T-helper 1 cell (primary cell): ENCODE measurements around the gene LEPROT.
A peak's percentile ranks its signal among the peaks of the same experiment; 100 is the strongest.
"Not testable (repeated sequence)": the region's sequence is repeated elsewhere in the genome, so short reads cannot be mapped to it uniquely, and the experiment has no call there.

ENCODE experiments used
- DNase-seq, 5 donors: peaks; one replicate each; pipeline ENCODE4 v3.0.0-alpha.2; 2012 to 2020

The LEPROT gene

DNA sequence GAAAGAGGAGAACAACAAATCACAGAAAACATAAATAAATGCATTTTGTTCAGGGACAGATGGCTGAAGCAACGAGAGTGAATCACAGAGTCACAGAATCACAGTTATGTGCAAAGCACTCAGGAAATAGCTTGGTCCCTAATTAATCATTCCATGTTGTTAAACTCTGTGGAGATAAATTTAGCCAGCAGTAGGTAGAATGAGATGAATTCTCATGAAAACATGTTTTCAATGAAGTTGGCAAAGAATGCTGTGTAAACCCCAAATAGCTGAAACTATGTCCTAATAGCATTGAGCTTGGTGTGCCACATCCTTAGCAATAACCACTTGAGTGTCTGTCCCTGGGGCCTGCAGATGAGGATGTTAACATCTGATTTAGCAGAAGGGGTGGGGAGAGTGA is 20.4 kb downstream of the LEPROT start:
- no peak for DNase-seq

DNA sequence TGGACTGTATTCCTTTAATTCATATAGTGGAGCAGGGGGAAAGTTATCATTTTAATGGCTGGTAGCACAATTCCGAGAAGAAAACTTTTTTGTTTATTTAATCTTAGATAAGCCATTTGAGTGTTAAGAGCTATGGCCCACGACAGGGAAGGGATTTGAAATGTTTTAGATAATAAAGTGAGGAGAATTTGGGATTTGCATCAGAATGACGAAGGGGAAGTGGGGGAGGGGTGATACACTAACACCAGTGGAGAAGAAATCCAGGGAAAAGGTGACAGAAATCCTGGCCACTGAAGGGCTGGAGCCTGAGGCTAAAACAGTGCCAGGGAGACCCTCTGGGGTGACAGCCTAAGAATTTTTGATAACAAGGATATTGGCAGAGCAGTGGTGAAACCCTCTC is 21.0 kb downstream of the LEPROT start:
- DNase-seq: no peak

DNA sequence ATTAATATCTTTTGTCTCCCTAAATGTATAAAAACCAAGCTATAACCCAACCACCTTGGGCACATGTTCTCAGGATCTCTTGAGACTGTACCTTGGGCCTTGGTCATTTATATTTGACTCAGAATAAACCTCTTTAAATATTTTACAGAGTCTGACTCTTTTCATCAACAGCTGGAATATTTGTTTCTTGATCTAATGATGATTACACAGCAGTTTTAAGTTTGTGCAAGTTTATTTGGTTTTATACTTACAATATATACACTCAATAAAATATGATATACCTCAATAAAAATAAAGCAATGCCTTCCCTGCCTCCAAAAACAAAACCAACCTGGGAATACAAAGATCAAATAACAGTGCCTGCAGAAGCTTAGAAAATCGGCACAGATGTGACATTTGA is 22.0 kb downstream of the LEPROT start:
- DNase-seq: no peak

DNA sequence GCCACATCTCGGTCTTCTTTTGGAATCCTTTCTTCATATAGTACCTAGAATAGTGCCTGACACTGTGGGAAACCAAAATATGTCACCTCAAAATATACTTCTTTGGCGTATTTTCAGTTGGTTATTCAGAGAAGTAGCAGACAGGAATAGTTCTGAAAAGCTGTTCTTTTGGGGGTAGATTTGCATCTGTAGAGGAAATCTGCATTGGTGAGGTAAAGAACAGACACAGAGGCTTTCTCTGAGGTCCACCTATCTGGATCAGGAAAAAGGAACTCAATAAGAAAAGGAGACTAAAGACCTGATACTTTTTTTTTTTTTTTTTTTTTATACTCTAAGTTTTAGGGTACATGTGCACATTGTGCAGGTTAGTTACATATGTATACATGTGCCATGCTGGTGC is 23.2 kb downstream of the LEPROT start:
- DNase-seq: no peak

DNA sequence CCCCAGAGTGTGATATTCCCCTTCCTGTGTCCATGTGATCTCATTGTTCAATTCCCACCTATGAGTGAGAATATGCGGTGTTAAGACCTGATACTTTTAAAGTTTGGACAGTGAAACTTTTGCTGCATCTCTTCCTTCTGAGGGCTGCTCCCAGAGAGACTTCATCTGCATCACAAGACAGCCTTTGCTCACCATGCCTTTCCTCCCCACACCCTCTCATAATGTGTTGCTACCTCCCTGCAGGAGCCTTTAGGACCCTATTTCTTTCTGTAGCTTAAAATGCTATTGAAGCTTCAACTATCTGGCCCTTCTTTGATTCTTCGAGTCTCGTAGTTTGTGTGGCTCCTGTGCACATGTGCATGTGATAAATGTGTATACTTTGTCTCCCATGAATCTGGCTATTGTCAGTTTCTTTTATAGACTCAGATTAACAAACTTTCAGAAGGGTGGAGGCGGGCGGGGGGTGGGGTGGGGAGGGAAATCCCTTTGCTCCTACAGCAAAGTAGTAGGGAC is 23.7 kb downstream of the LEPROT start:
- DNase-seq: no peak

DNA sequence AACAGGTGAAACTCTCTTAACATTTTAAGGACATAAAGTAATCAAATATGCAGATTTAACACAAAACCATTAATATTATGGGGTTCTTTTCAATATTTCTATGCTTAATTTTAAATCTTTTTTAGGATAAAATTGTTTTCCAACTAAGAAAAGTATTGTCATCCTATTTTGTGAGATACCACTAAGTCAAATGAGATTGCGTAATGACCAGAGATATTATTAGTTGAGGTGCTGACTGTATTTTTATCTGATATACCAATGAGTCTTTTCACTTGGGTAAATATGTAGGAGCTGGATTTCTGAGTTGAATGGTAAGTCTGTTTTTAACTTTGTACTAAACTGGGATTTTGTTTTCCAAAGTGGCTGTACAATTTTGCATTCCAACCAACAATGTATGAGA is 25.4 kb downstream of the LEPROT start:
- DNase-seq: no peak

DNA sequence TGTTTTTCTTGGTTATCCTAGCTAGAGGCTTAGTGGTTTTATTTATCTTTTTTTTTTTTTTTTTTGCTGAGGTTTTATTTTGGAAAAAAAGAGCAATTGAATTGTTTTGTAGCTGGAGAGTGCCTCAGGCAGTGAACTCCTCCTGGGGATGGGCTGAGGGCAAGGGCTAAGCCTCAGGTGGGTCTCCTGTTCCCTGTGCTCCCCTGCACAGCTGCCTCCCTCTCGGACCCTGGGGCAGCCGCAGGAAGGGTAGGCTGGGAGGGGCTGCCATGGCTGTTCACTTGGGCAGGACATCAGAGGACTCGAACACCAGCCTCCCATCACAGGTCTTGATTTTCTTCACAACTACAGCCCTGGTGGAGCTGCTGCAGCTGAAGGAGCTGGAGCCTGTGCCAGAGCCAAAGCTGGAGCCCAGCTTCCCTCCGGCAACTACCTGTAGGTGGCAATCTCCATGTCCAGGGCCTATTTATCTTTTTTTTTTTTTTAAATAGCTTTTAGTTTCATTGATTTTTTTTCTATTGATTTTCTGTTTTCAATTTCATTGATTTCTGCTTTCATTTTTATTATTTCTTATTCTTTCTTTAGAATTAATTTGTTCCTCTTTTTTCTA is 28.9 kb downstream of the LEPROT start:
- DNase-seq: no peak

DNA sequence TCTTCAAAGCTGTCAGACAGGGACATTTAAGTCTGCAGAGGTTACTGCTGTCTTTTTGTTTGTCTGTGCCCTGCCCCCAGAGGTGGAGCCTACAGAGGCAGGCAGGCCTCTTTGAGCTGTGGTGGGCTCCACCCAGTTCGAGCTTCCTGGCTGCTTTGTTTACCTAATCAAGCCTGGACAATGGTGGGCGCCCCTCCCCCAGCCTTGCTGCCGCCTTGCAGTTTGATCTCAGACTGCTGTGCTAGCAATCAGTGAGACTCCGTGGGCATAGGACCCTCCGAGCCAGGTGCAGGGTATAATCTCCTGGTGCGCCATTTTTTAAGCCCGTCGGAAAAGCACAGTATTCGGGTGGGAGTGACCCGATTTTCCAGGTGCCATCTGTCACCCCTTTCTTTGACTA is 35.2 kb downstream of the LEPROT start:
- not testable (repeated sequence) for DNase-seq

DNA sequence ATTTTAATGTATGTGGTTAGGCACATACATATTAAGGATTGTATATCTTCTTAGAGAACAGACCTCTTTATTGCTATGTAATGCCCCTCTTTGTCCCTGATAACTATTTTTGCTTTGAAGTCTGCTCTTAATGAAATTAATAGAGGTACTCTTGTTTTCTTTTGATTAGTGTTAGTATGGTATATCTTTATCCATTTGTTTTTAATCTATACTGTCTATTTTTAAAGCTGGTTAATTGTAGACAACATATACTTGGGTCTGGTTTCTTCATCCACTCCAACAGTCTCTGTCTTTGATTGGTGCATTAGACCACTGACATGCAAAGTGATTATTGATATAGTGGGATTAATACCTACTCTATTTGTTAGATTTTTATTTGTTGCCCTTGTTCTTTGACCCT is 36.0 kb downstream of the LEPROT start:
- DNase-seq: no peak

DNA sequence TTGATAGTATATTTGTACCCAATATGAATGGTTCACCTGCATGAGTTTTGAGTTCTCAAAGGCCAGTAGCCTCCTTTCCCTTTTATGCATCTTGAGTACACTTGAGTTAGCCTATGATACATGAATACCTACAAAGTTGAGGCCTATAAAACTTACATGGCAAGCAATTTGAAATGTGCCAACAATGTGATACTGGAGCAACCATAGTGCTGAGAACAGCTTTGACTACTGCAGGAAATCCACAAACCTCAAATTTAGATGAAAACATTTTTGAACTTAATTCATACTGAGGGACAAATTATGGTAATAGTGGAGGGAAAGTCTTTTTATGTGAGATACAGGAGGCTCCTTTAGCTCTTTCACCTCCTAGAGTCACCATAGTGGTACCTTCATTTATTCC is 37.4 kb downstream of the LEPROT start:
- DNase-seq: peak in 1 of 5 donors; percentile 29

DNA sequence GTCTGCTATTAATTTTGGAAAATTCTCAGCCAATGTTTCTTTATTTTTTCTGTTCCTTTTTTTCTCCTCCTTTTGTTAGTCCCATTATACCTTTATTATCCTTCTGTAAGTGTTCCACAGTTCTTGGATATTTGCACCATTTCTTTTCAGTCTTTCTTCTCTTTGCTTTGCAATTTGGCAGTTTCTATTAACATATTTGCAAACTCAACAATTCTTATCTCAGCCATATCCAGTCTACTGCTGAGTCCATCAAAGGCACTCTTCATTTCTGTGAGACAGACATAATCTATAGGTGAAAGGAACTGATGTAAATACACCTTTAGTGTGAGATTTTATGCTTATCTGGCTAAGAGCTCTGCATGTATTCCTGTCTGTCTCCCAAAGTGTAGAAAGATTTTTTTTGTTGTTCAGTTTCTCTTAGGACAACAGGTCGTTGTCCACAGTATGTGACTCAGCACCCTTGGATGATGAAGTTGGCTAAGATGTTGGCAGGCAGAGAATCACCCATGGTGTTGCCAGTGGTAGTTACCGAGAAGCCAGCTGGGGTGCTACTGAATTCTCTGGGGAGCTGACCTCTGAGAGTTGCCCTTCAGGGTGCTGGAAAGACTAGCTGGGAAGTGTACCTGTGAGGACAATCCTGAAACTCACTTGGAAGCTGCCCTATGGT is 38.4 kb downstream of the LEPROT start:
- DNase-seq: peak in 1 of 5 donors; percentile 3

DNA sequence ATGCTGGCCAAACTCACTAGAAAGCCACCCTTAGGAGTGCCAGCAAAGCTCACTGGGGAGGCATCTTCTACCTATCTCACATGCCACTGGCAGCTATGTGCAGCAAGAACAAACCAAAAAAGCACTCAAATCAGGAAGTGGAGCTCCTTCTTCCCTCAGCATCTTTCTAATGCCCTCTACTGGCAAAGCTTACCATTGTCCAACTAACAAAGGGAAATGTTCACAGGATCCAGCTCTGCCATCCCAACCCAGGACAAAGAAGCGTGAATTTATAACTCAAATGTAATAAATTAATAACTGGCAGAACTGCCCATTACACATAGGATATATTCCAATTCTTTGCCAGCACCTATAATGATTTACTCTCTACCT is 38.9 kb downstream of the LEPROT start:
- peak in 1 of 5 donors; percentile 49 for DNase-seq

DNA sequence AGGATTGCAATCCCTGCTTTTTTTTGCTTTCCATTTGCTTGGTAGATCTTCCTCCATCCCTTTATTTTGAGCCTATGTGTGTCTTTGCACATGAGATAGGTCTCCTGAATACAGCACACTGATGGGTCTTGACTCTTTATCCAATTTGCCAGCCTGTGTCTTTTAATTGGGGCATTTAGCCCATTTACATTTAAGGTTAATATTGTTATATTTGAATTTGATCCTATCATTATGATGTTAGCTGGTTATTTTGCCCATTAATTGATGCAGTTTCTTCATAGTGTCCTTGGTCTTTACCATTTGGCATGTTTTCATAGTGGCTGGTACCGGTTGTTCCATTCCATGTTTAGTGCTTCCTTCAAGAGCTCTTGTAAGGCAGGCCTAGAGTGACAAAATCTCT is 45.4 kb downstream of the LEPROT start:
- DNase-seq: not testable (repeated sequence)

DNA sequence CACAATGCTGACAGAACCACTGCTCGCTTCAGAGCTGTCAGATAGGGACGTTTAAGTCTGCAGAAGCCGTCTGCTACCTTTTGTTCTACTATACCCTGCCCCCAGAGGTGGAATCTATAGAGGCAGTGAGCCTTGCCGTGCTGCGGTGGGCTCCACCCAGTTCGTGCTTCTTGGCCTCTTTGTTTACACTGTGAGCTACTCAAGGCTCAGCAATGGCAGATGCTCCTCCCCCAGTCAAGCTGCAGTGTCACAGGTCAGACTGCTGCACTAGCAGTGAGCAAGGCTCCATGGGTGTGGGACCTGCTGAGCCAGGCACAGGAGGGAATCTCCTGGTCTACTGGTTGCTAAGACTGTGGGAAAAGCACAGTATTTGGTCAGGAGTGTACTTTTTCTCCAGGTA is 47.1 kb downstream of the LEPROT start:
- no peak for DNase-seq

DNA sequence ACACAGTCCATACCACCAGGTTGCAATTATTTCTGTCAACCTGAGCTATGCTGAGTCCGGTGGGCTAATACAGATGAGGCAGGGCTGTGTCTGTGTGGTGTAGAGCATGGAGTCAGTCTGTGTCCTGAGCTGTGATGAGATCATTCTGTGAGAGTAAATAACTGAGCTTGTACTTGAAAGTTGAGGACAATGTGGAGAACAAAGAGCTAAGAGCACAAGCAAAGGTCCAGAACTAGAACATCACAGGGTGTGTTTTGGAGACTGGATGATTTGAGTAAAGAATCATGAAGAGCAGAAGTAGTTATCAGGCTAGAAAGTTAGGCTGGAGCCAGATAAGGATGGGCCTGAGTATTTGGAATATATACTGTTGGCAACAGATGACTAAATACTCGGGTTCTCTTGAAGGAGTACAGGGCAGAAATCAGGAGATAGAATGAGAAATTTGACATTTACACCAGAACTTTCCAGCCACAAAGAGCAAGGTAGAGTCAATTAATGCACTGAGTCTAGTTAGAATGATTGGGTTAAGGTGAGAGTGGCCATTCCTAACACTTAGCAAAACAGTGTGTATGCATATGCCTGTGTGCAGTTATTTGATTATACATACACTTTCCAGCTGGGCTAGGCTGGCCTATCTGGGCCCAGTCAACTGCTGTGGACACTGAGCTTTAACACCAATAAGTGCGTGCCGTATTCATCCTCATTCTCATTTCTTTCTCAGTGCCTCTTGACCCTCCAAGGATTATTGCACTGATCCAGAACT is 48.8 kb downstream of the LEPROT start:
- no peak for DNase-seq

DNA sequence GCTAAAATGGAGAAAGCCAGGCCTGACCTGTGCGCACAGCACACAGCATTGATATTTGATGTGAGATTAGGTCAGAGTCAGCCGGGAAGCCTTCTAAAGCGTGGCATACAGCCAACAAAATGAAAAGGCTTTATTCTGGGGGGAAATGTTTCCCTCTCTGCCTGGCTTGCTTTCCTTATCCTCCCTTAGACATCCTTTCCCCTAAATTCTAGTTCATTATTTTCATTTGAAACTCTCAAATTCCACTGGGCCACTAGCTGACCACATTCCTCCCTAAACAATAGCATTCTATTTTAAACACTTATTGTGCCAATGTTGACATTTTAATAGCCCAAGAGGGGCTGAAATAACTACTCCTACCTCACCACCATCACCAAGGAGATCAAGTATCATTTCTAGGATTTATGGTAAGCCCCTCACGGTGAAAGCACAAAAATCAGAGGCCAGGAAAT is 49.4 kb downstream of the LEPROT start:
- no peak for DNase-seq

DNA sequence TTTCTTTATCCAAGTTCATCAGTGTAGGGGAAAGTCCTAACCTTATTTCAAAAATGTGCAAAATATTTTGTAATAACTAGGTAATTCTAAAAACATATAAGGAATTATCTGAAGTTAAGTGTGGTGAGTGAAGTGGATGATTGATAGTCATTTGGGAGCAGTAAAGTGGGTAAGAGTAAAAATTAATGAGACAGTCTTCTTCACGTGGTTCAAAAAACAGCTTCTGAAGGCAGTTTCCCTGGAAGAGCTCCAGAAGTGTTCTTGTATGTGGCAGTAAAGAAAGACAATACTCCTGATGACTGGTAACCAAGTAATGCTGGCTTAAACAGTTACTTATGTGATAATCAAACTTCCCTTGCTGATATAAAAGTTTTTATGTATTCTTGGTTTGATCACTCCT is 50.3 kb downstream of the LEPROT start:
- DNase-seq: no peak

DNA sequence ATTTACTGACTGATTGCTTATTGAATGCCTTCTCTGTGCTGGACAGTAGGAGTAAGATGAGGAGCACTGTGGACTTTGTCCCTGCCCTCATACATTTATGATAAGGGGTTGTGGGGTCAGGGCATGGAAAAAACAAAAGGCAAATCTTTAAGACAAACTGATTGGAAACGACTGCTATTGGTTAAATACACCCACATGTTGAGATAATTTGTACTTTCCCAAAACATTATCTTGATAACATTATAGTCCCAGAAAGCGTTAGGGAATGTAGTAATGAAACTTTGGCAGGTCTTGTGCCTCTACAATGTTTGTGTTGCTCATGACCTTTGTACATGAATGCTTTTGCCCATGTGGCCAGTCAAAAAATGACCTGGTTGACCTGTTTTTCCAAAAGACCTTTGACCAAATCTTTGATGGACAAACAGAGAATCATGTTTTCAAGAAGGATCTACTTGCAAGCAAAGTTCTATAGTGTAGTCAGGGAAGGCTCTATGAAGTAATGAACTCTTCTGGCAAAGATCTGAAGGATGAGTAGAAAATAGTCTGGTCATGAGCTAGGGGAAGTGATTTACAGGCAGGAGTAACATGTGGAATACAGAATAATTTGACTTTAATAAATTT is 50.9 kb downstream of the LEPROT start:
- no peak for DNase-seq

DNA sequence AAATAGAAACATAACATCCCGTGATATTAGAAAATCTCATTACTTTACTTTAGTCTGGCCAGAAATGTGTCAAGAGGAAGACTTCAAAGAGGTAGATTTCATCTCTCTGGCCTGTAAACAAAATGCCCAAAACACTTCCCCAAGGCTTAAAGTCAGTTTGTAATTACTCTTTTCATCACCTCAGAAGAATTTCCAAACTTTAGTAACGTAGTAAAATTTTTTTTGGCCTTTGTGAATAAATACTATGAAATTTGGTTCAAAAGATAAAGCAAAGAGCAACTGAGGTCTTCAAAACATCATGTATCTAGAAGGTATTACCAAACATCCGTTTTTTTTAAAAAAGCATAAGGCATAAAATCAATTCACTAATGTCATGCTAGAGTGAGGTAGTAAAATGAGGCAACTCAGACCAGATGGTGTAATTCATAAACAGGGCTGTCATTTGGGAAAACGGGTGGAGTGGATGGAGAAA is 51.4 kb downstream of the LEPROT start:
- no peak for DNase-seq

DNA sequence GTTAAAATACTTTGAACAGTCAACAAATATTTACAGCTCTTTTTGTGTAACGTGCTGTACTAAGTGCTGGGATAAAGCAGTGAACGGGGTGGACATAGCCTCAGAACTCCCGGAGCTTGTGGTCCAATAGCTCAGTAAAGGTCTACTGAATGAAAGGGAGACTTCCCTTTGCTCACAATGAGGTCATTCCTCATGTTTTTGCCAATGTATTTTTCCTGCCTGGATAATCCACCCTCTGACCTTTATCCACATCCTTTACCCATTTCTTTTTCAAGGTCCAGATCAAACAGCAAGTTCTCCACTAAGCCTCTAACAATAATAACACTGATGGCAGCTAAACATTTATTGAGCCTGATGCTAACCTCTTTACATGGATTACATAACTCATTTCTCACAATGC is 55.9 kb downstream of the LEPROT start:
- no peak for DNase-seq

DNA sequence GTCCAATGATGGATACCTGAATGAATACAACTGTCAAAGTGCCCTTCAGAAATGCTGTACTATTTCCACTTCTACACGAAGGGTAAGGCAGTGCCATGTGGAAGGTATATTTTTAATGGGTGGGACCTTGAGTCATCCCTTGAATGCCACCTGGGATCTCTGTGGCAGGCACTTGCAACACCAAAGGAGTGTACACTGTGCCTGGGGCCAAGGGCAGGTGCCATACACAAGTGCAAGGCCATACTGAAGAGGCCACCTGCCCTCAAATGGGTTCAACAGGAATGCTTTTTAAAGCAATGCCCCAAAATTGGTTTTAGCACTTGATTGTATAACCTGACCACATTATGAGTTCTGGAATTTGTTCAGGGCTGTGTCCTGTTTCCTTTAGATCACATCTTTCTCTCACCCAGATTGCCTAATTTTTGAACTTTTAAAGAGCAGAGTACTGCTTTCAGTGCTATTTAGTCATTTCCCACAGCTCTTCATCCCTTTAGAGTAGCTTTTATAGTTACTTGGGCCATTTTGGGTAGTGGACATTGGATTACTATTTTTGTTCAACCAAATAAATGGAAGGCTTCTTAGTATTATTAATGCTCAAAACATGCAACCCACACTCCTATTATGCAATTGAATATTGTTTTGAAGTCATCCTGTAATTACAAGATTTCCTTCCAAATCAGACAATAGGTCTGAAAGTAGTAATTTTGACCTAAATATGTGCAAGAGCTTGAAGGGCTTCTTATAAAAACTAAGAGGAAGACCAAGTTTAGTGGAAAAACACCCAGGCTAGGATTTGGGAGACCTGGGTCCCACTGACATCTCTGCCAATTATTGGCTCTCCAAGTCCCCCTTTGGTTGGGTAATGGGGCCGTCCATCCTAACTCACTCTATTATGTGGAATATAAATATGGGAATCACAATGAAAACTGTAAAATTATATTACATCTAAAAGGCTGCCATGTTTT is 57.2 kb downstream of the LEPROT start:
- no peak for DNase-seq

DNA sequence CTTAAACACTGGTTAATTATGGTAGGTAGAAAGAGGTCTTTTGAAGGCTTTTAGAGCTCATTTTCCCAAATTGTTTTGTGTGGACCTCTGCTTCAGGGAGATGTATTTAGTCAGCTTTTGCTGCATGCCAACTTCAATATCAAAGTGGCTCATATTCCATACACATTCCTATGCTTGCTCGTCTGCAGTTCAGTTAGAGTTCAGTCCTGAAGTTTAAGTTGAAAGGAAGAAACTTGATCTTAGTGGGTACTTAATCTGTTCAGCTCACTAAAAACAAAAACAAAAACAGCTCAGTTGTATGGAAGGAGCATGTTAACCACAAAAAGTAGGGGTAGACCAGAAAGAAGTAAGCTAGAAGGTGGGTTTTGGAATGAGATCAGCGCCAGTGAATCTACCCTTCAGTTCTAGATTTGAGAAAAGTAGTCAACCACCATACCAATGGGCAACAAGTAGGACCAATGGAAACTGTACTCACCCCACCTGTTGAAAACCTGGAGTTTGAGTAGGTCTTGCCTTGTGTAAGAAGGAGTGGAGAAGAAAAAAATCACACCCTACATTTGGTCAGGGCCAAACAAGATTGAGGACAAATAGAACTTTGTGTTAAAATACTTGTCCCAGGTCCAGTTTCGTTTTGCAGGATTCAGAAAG is 58.0 kb downstream of the LEPROT start:
- DNase-seq: no peak
